Nephron (organoid): ENCODE results near the gene CCNL2.

Experiments used
- H3K27ac Mint-ChIP-seq, 3 experiments: 2 replicates each; pipeline ENCODE4 v1.8.0; 2020; ENCODE audit warnings: mixed read lengths in 3 of 3, mild to moderate bottlenecking in 2 of 3, moderate library complexity in 1 of 3
- H3K27me3 Mint-ChIP-seq: 2 replicates; pipeline ENCODE4 v1.8.0; 2021; ENCODE audit warnings: low read depth, mild to moderate bottlenecking, moderate library complexity, mixed read lengths
- H3K36me3 Mint-ChIP-seq: 2 replicates; pipeline ENCODE4 v1.8.0; 2020; ENCODE audit warnings: low read depth, mixed read lengths
- H3K4me1 Mint-ChIP-seq: 2 replicates; pipeline ENCODE4 v1.8.0; 2020; ENCODE audit warnings: mixed read lengths
- H3K4me3 Mint-ChIP-seq, 3 experiments: 2 replicates each; pipeline ENCODE4 v1.8.0; 2020; ENCODE audit warnings: mild to moderate bottlenecking in 3 of 3, mixed read lengths in 3 of 3, moderate library complexity in 2 of 3
- H3K9me3 Mint-ChIP-seq: 2 replicates; pipeline ENCODE4 v1.8.0; 2020; ENCODE audit warnings: mixed read lengths
- TF ChIP-seq, protein P1 (sequence below), 3 experiments: fragments of 200-600 bp; sonication (generic); IDR thresholded peaks; one replicate each; pipeline ENCODE4 v1.5.0; 2021; ENCODE audit warnings: antibody characterized with exemption in 3 of 3; ENCODE audit not compliant: unreplicated experiment in 3 of 3

CCNL2 gene

DNA sequence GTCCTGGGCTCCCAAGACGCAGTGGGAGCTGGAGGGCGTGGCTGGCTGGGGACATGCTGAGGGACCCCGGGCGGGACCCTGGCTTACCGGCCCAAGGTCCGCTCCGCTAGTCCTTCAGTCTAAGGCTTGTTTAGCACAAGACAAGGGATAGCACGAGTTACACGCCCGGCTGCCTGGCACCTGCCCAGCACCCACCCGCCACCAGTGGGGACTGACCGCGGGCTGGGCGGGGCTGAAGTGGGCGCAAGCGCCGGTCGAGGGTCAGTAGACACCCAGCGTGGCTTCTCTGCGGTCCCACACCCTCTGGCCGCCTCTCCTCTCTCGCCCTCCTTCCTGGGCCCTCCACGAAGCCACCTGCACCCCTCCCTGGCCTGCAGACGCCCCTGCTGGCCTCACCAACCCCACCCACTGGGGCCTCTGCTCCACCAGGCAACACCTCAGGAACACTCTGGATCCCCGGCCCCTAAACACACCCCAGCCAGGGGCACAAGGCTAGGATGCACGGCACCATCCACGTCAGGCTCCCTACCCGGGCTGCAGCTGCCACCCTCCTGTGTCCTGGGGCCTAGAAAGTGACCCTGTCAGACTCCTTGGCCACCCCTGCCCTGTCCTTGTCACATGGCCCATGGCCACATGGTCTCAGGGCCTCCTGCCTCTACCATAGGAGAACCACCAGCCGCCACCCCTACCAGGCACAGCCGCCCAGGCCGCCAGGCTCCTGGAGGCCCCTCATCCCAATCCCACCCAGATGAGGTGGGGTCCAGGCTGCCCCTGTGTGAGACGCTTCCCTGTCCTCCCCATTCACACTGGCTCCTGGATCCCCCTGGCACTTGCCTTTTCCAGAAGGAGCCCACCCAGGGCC, 62.0 kb downstream of the CCNL2 start:
- Mint-ChIP-seq H3K4me1 (no peaks in the 10 kb centered on the region), H3K27ac (no peak overlapping the region), H3K36me3 (peaks cover 10% of the 10 kb centered on the region), H3K4me3 (no peak overlapping the region), H3K27me3 (no peaks in the 10 kb centered on the region), H3K9me3 (no peaks in the 10 kb centered on the region)
- TF ChIP-seq, protein P1, sequence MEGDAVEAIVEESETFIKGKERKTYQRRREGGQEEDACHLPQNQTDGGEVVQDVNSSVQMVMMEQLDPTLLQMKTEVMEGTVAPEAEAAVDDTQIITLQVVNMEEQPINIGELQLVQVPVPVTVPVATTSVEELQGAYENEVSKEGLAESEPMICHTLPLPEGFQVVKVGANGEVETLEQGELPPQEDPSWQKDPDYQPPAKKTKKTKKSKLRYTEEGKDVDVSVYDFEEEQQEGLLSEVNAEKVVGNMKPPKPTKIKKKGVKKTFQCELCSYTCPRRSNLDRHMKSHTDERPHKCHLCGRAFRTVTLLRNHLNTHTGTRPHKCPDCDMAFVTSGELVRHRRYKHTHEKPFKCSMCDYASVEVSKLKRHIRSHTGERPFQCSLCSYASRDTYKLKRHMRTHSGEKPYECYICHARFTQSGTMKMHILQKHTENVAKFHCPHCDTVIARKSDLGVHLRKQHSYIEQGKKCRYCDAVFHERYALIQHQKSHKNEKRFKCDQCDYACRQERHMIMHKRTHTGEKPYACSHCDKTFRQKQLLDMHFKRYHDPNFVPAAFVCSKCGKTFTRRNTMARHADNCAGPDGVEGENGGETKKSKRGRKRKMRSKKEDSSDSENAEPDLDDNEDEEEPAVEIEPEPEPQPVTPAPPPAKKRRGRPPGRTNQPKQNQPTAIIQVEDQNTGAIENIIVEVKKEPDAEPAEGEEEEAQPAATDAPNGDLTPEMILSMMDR (IDR thresholded peaks at IDR 0.05; ENCODE audit: unreplicated experiment in 3 of 3) = no peak

DNA sequence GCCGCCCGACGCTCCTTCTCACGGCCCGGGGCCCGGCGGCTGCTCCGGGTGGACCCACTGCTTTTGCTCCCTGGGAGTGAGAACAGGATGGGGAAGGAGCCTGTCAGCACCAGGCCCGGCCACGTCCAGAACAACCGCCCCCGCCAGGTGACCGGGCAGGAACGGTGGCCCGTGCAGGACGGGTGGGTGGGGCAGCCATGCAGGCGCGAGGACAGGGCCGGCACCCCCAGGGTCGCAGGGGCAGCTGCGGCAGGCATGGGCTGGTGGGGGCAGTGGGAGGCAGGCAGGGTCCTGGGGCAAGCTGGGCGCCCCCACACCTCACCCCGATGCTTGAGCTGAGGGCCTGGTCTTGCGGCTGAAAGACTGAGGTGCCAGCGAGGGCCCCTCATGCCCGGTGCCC, 62.7 kb downstream of the CCNL2 start:
- no peaks in the 10 kb centered on the region for H3K4me1 Mint-ChIP-seq
- TF ChIP-seq, protein P1 (IDR thresholded peaks at IDR 0.05; ENCODE audit: unreplicated experiment in 3 of 3) = no peak
- peaks cover 10% of the 10 kb centered on the region for H3K36me3 Mint-ChIP-seq
- H3K27ac Mint-ChIP-seq = no peak overlapping the region
- H3K27me3 Mint-ChIP-seq = no peaks in the 10 kb centered on the region
- no peaks in the 10 kb centered on the region for H3K9me3 Mint-ChIP-seq
- H3K4me3 Mint-ChIP-seq = no peak overlapping the region

DNA sequence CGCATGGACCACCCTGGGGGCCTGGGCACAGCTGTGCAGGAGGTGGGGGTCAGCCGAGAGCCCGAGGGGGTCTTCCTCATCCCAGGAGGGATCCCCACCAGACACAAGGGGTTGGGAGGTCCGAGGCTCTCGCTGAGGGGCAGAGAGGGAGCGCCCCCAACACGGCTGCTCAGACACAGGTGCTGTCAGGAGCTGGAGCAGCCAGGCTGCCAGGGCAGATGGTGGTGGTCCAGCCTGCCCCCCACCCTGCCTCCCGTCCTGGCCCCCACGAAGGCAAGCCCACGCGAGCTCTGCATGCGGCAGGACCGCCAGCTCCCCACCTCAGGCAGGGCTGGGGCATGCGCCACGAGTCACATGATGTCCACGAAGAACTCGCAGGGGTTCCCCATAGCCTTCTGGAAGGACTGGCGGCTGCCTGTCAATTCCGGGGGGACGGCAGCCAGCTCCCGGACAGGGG, 63.3 kb downstream of the CCNL2 start:
- TF ChIP-seq, protein P1 (IDR thresholded peaks at IDR 0.05; ENCODE audit: unreplicated experiment in 3 of 3) = no peak
- Mint-ChIP-seq H3K4me3 (no peak overlapping the region), H3K9me3 (no peaks in the 10 kb centered on the region), H3K36me3 (peaks cover 4% of the 10 kb centered on the region), H3K4me1 (no peaks in the 10 kb centered on the region), H3K27ac (no peak overlapping the region), H3K27me3 (no peaks in the 10 kb centered on the region)
